Erythroblast (primary cell): ENCODE measurements around the gene RNF168.

ENCODE experiments used
- GATA1 ChIP-seq: IDR thresholded peaks from 2 replicates; pipeline ENCODE4 v1.6.1; 2011; ENCODE audit warnings: low read depth, mild to moderate bottlenecking, control low read depth, low read length, moderate library complexity
- POLR2A ChIP-seq: IDR thresholded peaks from 2 replicates; pipeline ENCODE4 v1.6.1; 2011; ENCODE audit warnings: mild to moderate bottlenecking, low read length

GRCh38 chr3:196463478-196463756, 40.2 kb downstream of the RNF168 start:
- TF ChIP-seq POLR2A (no peak), GATA1 (no peak)
